ENCODE data around the gene GINS2. TPM values are rescaled to one million over a fixed set of nuclear protein-coding genes. Genes with fewer than 3 reads are reported as not detected.

Gene GINS2
- total RNA-seq, 2 experiments from 2014 or later, result 74.3 to 142 TPM

- DNase-seq (ENCODE audit: low spot score), result no peak
- H4K20me1 ChIP-seq (ENCODE audit: insufficient read depth, low read length), result 0 out of 2 replicates have a peak, but pooled peaks cover 9% of the 10 kb centered on the region
- CTCF ChIA-PET (ENCODE audit: unreplicated experiment), result no interaction called here
- H3K27ac ChIP-seq (ENCODE audit: low read depth, low read length, poor library complexity, severe bottlenecking), result no peak overlapping the region
- no peaks in the 10 kb centered on the region for H3K9me2 ChIP-seq (ENCODE audit: insufficient read depth, low read length)
- H3K79me2 ChIP-seq (ENCODE audit: insufficient read depth, low read depth, low read length), result no peaks in the 10 kb centered on the region
- TF ChIP-seq CTCF (conservative IDR thresholded peaks at IDR 0.05; ENCODE audit: low read length) (no peak), EZH2phosphoT487 (IDR thresholded peaks at IDR 0.05; ENCODE audit: borderline replicate concordance, low read depth, low read length) (no peak)
- POLR2A ChIA-PET, result interaction anchor here (0.5 kb wide), 1 partner anchor 230 kb away, joined by 5 read pairs; no protein-coding TSS in a partner anchor
- H2AFZ ChIP-seq (ENCODE audit: low read length), result no peak overlapping the region
- intact Hi-C loops (cut with micrococcal nuclease; ENCODE audit: unreplicated experiment), result no loop called here
- no peak overlapping the region for H3K4me3 ChIP-seq (ENCODE audit: low read depth, low read length, poor library complexity, severe bottlenecking)
- H3K4me1 ChIP-seq (ENCODE audit: insufficient read depth, low read length, poor library complexity, severe bottlenecking), result no peaks in the 10 kb centered on the region
- no peaks in the 10 kb centered on the region for H3K9me3 ChIP-seq (ENCODE audit: low read length)
- H3K36me3 ChIP-seq (ENCODE audit: insufficient read depth, low read length), result peaks cover 98% of the 10 kb centered on the region
- H3K4me2 ChIP-seq (ENCODE audit: low read length), result no peak overlapping the region
- no TSS peak for BruUV-seq (replicated peaks)
These were observed 15.0 kb downstream of the GINS2 start for GRCh38 chr16:85673529-85674417.

GRCh38 chr16:85670840-85671239 is 17.9 kb downstream of the GINS2 start:
- ChIA-PET CTCF (ENCODE audit: unreplicated experiment) (no interaction called here), POLR2A (no interaction called here)
- no peaks in the 10 kb centered on the region for H3K4me1 ChIP-seq (ENCODE audit: insufficient read depth, low read length, poor library complexity, severe bottlenecking)
- no peak for TF ChIP-seq EZH2phosphoT487 (IDR thresholded peaks at IDR 0.05; ENCODE audit: borderline replicate concordance, low read depth, low read length)
- TF ChIP-seq CTCF (conservative IDR thresholded peaks at IDR 0.05; ENCODE audit: low read length), result no peak
- H3K27ac ChIP-seq (ENCODE audit: low read depth, low read length, poor library complexity, severe bottlenecking), result no peak overlapping the region
- no peak overlapping the region for H2AFZ ChIP-seq (ENCODE audit: low read length)
- no peaks in the 10 kb centered on the region for H3K79me2 ChIP-seq (ENCODE audit: insufficient read depth, low read depth, low read length)
- no peaks in the 10 kb centered on the region for H3K9me3 ChIP-seq (ENCODE audit: low read length)
- H3K4me2 ChIP-seq (ENCODE audit: low read length), result no peak overlapping the region
- no peak overlapping the region for H3K4me3 ChIP-seq (ENCODE audit: low read depth, low read length, poor library complexity, severe bottlenecking)
- no peak for DNase-seq (ENCODE audit: low spot score)
- H3K36me3 ChIP-seq (ENCODE audit: insufficient read depth, low read length), result peaks cover 98% of the 10 kb centered on the region
- BruUV-seq (replicated peaks), result no TSS peak
- H4K20me1 ChIP-seq (ENCODE audit: insufficient read depth, low read length), result 0 out of 2 replicates have a peak, but pooled peaks cover 8% of the 10 kb centered on the region
- H3K9me2 ChIP-seq (ENCODE audit: insufficient read depth, low read length), result no peaks in the 10 kb centered on the region
- intact Hi-C loops (cut with micrococcal nuclease; ENCODE audit: unreplicated experiment), result no loop called here

Data from OCI-LY7 (cell line).